GM18861 (cell line): ENCODE results near the gene MED10.

ENCODE experiments used
- ATAC-seq: cut with Tn5 transposase; IDR thresholded peaks from one replicate; pipeline ENCODE4 v1.9.1; 2021; ENCODE audit not compliant: unreplicated experiment

Gene MED10

GRCh38 chr5:6353602-6354302 lies 24.6 kb downstream of the MED10 start:
- ATAC-seq, result no peak

GRCh38 chr5:6350277-6351090 lies 27.9 kb downstream of the MED10 start:
- no peak for ATAC-seq

GRCh38 chr5:6349387-6349786 lies 29.0 kb downstream of the MED10 start:
- ATAC-seq, result no peak

GRCh38 chr5:6348476-6349000 lies 29.8 kb downstream of the MED10 start:
- ATAC-seq, result no peak

GRCh38 chr5:6347673-6348072 lies 30.7 kb downstream of the MED10 start:
- ATAC-seq, result no peak

GRCh38 chr5:6347165-6347564 lies 31.2 kb downstream of the MED10 start:
- ATAC-seq, result no peak

GRCh38 chr5:6344593-6344989 lies 33.8 kb downstream of the MED10 start:
- ATAC-seq, result no peak

- ATAC-seq, result no peak
Measured at GRCh38 chr5:6343951-6344592, 34.3 kb downstream of the MED10 start.

GRCh38 chr5:6342689-6343315 lies 35.5 kb downstream of the MED10 start:
- ATAC-seq, result no peak

GRCh38 chr5:6340100-6340499 lies 38.2 kb downstream of the MED10 start:
- no peak for ATAC-seq

GRCh38 chr5:6338871-6339270 lies 39.5 kb downstream of the MED10 start:
- no peak for ATAC-seq

- ATAC-seq, result no peak
Measured at GRCh38 chr5:6338135-6338534, 40.2 kb downstream of the MED10 start.

GRCh38 chr5:6333182-6333905 lies 45.0 kb downstream of the MED10 start:
- no peak for ATAC-seq

GRCh38 chr5:6328173-6328572 lies 50.2 kb downstream of the MED10 start:
- ATAC-seq, result no peak

GRCh38 chr5:6326776-6327175 lies 51.6 kb downstream of the MED10 start:
- ATAC-seq, result no peak

GRCh38 chr5:6322163-6322713 lies 56.1 kb downstream of the MED10 start:
- no peak for ATAC-seq
